Measurements from ENCODE around the gene BAIAP2.

DNA sequence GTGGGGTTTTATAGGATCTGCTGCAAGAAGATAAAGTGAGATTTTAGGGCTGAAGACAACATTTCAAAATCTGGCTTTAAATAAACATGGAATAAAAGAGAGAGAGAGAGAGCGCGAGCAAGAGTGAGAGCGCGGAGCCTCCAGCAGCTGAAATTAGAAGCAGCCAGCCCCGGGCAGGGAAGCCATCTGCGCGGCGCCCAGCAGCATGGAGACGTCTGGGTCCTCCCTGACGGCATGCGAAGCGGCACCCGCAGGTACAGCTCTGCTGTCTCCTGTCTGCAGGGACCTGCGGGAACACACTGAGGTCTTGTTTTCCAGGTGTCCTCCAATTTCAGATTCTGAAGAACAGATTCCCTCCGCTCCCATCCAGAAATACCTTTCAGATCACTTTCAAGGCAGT is 7.9 kb upstream of the BAIAP2 start:
- TF ChIP-seq OSR1 (CRISPR knock-in tag; IDR thresholded peaks at IDR 0.05) = no peak
- no peak for TF ChIP-seq ZFP3 (CRISPR knock-in tag; IDR thresholded peaks at IDR 0.05)
- no peak for TF ChIP-seq ZFP30 (CRISPR knock-in tag; IDR thresholded peaks at IDR 0.05)
- TF ChIP-seq ESRRG (CRISPR knock-in tag; IDR thresholded peaks at IDR 0.05) = no peak
- TF ChIP-seq RARB (CRISPR knock-in tag; IDR thresholded peaks at IDR 0.05) = no peak
- no peak for TF ChIP-seq ISL1 (CRISPR knock-in tag; IDR thresholded peaks at IDR 0.05)
- no peak for TF ChIP-seq TOX (CRISPR knock-in tag; IDR thresholded peaks at IDR 0.05; ENCODE audit: borderline replicate concordance)
- TF ChIP-seq, protein P1, sequence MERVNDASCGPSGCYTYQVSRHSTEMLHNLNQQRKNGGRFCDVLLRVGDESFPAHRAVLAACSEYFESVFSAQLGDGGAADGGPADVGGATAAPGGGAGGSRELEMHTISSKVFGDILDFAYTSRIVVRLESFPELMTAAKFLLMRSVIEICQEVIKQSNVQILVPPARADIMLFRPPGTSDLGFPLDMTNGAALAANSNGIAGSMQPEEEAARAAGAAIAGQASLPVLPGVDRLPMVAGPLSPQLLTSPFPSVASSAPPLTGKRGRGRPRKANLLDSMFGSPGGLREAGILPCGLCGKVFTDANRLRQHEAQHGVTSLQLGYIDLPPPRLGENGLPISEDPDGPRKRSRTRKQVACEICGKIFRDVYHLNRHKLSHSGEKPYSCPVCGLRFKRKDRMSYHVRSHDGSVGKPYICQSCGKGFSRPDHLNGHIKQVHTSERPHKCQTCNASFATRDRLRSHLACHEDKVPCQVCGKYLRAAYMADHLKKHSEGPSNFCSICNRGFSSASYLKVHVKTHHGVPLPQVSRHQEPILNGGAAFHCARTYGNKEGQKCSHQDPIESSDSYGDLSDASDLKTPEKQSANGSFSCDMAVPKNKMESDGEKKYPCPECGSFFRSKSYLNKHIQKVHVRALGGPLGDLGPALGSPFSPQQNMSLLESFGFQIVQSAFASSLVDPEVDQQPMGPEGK (CRISPR knock-in tag; IDR thresholded peaks at IDR 0.05; ENCODE audit: borderline replicate concordance) = no peak
- TF ChIP-seq ZNF565 (CRISPR knock-in tag; conservative IDR thresholded peaks at IDR 0.05; ENCODE audit: low read depth) = no peak
- no peak for TF ChIP-seq SNAI2 (CRISPR knock-in tag; IDR thresholded peaks at IDR 0.05)
- TF ChIP-seq, protein P2, sequence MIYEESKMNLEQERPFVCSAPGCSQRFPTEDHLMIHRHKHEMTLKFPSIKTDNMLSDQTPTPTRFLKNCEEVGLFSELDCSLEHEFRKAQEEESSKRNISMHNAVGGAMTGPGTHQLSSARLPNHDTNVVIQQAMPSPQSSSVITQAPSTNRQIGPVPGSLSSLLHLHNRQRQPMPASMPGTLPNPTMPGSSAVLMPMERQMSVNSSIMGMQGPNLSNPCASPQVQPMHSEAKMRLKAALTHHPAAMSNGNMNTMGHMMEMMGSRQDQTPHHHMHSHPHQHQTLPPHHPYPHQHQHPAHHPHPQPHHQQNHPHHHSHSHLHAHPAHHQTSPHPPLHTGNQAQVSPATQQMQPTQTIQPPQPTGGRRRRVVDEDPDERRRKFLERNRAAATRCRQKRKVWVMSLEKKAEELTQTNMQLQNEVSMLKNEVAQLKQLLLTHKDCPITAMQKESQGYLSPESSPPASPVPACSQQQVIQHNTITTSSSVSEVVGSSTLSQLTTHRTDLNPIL (CRISPR knock-in tag; IDR thresholded peaks at IDR 0.05; ENCODE audit: low read depth) = no peak
- TF ChIP-seq, protein P3, sequence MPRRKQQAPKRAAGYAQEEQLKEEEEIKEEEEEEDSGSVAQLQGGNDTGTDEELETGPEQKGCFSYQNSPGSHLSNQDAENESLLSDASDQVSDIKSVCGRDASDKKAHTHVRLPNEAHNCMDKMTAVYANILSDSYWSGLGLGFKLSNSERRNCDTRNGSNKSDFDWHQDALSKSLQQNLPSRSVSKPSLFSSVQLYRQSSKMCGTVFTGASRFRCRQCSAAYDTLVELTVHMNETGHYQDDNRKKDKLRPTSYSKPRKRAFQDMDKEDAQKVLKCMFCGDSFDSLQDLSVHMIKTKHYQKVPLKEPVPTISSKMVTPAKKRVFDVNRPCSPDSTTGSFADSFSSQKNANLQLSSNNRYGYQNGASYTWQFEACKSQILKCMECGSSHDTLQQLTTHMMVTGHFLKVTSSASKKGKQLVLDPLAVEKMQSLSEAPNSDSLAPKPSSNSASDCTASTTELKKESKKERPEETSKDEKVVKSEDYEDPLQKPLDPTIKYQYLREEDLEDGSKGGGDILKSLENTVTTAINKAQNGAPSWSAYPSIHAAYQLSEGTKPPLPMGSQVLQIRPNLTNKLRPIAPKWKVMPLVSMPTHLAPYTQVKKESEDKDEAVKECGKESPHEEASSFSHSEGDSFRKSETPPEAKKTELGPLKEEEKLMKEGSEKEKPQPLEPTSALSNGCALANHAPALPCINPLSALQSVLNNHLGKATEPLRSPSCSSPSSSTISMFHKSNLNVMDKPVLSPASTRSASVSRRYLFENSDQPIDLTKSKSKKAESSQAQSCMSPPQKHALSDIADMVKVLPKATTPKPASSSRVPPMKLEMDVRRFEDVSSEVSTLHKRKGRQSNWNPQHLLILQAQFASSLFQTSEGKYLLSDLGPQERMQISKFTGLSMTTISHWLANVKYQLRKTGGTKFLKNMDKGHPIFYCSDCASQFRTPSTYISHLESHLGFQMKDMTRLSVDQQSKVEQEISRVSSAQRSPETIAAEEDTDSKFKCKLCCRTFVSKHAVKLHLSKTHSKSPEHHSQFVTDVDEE (CRISPR knock-in tag; IDR thresholded peaks at IDR 0.05) = no peak
- no peak for TF ChIP-seq ARNTL (CRISPR knock-in tag; IDR thresholded peaks at IDR 0.05; ENCODE audit: borderline replicate concordance, low read depth)
- no peak for TF ChIP-seq CSDC2 (CRISPR knock-in tag; IDR thresholded peaks at IDR 0.05)
